Glutamatergic neuron (in vitro differentiated cells): ENCODE data around the gene C19orf73. TPM values are rescaled to one million over a fixed set of nuclear protein-coding genes. Genes with fewer than 3 reads are reported as not detected.

Source experiments
- DNase-seq: peaks from one replicate; pipeline ENCODE4 v3.0.0; 2022
- H3K27ac Mint-ChIP-seq: one replicate; pipeline ENCODE4 v1.8.0; 2020; ENCODE audit warnings: mild to moderate bottlenecking, mixed read lengths, inconsistent platforms; ENCODE audit not compliant: unreplicated experiment
- H3K27me3 Mint-ChIP-seq: one replicate; pipeline ENCODE4 v1.8.0; 2020; ENCODE audit warnings: mild to moderate bottlenecking, moderate library complexity, mixed read lengths, inconsistent platforms; ENCODE audit not compliant: unreplicated experiment
- H3K36me3 Mint-ChIP-seq: one replicate; pipeline ENCODE4 v1.8.0; 2020; ENCODE audit warnings: mild to moderate bottlenecking, mixed read lengths, inconsistent platforms; ENCODE audit not compliant: unreplicated experiment
- H3K4me1 Mint-ChIP-seq: one replicate; pipeline ENCODE4 v1.8.0; 2020; ENCODE audit warnings: mild to moderate bottlenecking, low read depth, mixed read lengths, inconsistent platforms; ENCODE audit not compliant: unreplicated experiment
- H3K4me3 Mint-ChIP-seq: one replicate; pipeline ENCODE4 v1.8.0; 2020; ENCODE audit warnings: mild to moderate bottlenecking, mixed read lengths, inconsistent platforms; ENCODE audit not compliant: unreplicated experiment
- H3K9me3 Mint-ChIP-seq: one replicate; pipeline ENCODE4 v1.8.0; 2020; ENCODE audit warnings: mild to moderate bottlenecking, moderate library complexity, mixed read lengths, inconsistent platforms; ENCODE audit not compliant: unreplicated experiment
- CTCF ChIP-seq: fragments of 200-600 bp; sonication (generic); IDR thresholded peaks from one replicate; pipeline ENCODE4 v1.5.0; 2021; ENCODE audit not compliant: partially characterized antibody, unreplicated experiment
- total RNA-seq: library from RNA; stranded (reverse); fragmentation: NEBNext Ultra II Directional; extraction: Animal tissue kit (Norgen Biotek cat#: 25700); gene quantifications from one replicate; pipeline ENCODE4 v1.2.1, GENCODE V29; 2021; ENCODE audit not compliant: unreplicated experiment

The C19orf73 gene
- total RNA-seq, 1 donor from 2014 or later: 3.2 TPM

DNA sequence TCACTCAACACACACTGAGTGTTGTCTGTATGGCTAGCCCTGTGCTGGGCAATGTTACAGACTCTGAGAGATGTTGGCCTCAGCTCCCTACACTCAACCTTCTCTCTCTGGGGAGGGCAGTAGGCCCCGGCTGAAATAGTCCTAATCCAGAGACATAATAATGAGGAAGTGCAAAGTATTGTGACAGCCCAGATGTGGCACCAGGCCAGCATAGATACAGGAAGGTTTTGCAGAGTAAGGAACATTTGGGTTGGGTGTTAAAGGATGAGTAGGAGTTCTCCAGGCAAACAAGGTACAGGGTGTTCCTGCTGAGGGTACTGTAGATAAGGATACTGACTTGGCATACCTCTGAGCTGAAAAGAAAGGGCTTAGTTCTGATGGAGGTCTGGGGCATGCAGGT lies 2.4 kb downstream of the C19orf73 start:
- H3K36me3 Mint-ChIP-seq: peaks cover 12% of the 10 kb centered on the region
- H3K4me3 Mint-ChIP-seq: peak overlapping the region; percentile 68
- DNase-seq: no peak
- H3K9me3 Mint-ChIP-seq: peaks cover 16% of the 10 kb centered on the region
- H3K4me1 Mint-ChIP-seq: peaks cover 25% of the 10 kb centered on the region
- TF ChIP-seq CTCF: no peak
- H3K27me3 Mint-ChIP-seq: peaks cover 29% of the 10 kb centered on the region
- peak overlapping the region; percentile 59 for H3K27ac Mint-ChIP-seq

DNA sequence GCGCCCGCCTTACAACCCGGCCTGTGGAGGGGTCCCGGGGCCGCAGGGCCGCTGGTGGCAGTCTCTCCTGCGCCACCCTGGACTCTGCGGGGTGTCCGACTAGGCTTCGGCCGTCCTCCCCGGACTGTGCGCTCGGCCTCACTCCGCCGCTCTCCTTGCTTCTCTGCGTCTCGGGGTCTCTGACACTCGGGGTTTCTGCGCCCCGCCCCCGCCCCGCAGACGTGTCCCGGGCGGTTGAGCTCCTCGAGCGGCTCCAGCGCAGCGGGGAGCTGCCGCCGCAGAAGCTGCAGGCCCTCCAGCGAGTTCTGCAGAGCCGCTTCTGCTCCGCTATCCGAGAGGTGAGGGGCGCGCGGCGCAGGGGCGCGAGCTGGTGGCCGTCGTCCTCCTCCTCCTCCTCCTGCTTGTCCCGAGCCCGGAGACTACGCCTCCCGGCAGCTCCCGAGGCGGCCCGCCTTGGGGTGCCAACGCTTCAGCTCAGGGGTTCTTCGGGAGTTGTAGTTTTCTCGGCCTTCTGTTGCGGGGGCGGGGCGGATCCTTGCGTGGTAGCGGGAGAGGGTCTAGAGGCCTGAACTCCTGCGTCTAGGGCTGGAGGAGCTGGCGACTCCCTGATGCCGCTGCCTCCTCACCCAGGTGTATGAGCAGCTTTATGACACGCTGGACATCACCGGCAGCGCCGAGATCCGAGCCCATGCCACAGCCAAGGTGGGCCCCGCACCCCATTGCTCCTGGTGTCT lies 4.1 kb downstream of the C19orf73 start:
- TF ChIP-seq CTCF: no peak
- peak; percentile 74 for DNase-seq
- Mint-ChIP-seq H3K36me3 (peaks cover 6% of the 10 kb centered on the region), H3K9me3 (peaks cover 16% of the 10 kb centered on the region), H3K27ac (peak overlapping the region; percentile 75), H3K27me3 (peaks cover 23% of the 10 kb centered on the region), H3K4me3 (peak overlapping the region; percentile 85), H3K4me1 (peaks cover 19% of the 10 kb centered on the region)

DNA sequence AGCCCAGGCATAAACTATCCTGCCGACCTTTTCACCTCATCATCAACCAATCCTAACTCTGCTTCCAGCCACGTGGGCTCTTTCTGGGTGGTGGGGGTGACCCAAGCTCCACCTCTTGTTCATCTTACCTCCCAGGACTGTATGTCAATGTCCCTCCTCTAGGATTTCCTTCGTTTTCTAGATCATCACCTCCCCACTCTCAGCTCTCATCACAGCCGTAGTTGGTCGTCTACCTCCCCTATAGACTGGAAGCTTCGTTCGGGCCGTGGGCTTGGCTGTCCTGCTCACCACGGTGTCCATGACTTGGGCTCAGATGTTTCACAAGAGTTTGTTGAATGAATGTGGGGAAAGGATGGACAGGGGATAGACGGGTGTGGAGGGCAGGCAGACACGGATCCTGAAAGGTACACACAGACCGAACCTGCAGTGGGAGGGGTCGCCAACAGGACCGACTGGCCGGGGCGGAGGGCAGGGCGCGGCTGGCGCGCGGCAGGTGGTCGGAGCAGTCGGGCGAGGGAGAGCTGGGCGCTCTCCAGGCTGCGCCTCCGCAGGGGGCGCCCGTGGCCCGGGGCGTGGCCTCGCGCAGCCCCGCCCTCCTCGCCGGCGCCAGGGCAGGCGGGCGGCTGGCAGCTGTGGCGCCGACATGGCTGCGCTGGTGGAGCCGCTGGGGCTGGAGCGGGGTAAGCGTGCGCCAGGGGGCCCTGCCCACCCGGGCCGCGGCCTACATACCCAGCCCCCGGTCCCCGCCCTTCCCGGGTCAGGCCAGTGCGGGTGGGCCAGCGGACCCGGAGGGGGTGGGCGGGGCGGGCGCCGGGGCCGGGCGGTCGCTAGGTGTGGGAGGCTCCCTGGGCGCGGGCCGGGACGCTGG lies 4.9 kb downstream of the C19orf73 start, which contains the start of gene LIN7B:
Gene LIN7B, plus strand, starts transcription at position 609 of the 868 bp plus-strand sequence. Its CDS starts 35 bp downstream, at position 644.
- peak within 1 kb of the TSS; percentile 93 for H3K4me3 Mint-ChIP-seq
- peak; percentile 83 for DNase-seq
- peaks cover 22% of the 10 kb centered on the region for H3K4me1 Mint-ChIP-seq
- peaks cover 23% of the 10 kb centered on the region for H3K27me3 Mint-ChIP-seq
- peak; percentile 6 for TF ChIP-seq CTCF
- H3K9me3 Mint-ChIP-seq: peaks cover 16% of the 10 kb centered on the region
- peaks cover 8% of the 10 kb centered on the region for H3K36me3 Mint-ChIP-seq
- H3K27ac Mint-ChIP-seq: peak within 1 kb of the TSS; percentile 98

DNA sequence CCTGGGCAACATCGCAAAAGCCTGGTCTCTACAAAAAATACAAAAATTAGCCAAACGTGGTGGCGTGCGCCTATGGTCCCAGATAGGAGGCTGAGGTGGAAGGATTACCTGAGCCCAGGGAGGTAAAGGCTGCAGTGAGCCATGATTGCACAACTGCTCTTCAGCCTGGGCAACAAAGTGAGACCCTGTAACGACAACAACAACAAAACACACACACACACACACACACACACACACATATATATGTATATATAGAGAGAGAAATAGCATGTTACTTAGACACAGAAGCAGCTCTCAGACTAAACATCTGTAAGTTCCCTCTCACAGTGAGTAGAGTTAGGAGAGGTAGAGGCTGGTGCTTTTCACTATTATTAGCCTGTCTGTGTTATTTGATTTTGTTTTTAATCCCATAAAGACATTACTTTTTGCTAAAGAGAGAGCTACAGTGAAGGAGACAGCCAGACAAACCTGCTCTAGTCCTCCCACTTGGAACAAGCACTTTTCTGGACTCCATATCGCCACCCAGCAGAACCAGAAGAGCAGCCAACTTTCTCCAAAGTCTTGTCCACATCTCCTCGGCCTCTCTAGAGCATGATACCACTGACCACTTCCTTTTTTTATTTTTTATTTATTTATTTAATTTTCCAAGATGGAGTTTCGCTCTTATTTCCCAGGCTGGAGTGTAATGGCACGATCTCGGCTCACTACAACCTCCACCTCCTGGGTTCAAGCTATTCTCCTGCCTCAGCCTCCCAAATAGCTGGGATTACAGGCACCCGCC lies 7.5 kb downstream of the C19orf73 start:
- H3K36me3 Mint-ChIP-seq: peaks cover 8% of the 10 kb centered on the region
- TF ChIP-seq CTCF: no peak
- H3K27me3 Mint-ChIP-seq: peaks cover 18% of the 10 kb centered on the region
- peaks cover 24% of the 10 kb centered on the region for H3K4me1 Mint-ChIP-seq
- peaks cover 12% of the 10 kb centered on the region for H3K9me3 Mint-ChIP-seq
- H3K4me3 Mint-ChIP-seq: no peak overlapping the region
- DNase-seq: no peak
- peak overlapping the region; percentile 17 for H3K27ac Mint-ChIP-seq
